Hematopoietic multipotent progenitor cell treated with erythropoietin and hydrocortisone succinate and interleukin-3 and kit ligand, for 15 days (in vitro differentiated cells): Measurements from ENCODE around the gene SLC2A13.
"Not testable (repeated sequence)": the region's sequence is repeated elsewhere in the genome, so short reads cannot be mapped to it uniquely, and the experiment has no call there.

ENCODE experiments used
- DNase-seq: peaks from one replicate; pipeline ENCODE4 v3.0.0-alpha.2; 2015; ENCODE audit warnings: low spot score

SLC2A13 gene

DNA sequence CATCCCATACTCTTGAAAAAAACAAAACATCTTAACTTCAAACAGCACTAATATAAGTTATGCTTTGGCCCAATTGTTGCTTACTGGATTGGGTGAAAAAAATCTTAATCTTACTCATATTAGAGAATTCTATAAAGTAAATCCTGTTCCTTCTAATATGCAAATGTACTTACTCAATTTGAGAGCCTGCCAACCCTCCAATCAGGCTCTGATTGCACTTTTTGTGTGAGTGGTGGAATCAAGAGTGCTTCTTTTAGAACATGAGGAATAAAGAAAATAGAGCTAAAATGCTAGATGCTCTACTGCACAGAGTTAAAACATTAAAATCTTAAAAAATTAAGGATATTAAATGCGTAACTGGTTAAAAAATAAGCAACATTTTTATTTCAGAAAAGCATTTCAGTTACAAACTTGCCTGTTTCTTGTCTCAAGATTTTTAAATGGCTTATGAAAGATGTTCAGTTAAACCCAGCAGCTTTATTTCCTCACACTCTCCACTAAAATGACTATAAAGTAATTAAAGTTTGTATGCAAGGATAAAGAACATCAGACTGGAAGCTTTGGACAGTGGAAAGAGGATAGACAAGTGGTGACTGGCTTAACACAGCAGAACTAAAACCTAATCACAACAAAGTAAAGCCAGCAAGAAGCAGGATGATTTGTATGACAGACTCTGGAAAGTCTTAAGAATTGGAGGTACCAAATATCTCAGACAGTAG, 177.5 kb downstream of the SLC2A13 start:
- DNase-seq, result no peak

DNA sequence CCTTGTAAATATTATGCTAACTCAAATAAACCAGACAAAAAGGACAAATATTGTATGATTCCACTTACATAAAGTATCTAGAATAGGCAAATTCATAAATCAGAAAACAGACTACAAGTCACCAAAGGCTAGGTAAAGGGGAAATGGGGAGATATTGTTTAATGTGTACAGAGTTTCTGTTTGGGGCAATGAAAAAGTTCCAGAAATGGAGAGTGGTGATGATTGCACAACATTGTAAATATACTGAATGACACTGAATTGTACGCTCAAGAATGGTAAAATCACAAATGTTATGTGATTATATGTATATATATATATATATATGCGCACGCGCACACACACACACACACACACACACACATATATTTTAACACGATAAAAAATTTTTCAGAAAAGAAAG, 182.5 kb downstream of the SLC2A13 start:
- no peak for DNase-seq

DNA sequence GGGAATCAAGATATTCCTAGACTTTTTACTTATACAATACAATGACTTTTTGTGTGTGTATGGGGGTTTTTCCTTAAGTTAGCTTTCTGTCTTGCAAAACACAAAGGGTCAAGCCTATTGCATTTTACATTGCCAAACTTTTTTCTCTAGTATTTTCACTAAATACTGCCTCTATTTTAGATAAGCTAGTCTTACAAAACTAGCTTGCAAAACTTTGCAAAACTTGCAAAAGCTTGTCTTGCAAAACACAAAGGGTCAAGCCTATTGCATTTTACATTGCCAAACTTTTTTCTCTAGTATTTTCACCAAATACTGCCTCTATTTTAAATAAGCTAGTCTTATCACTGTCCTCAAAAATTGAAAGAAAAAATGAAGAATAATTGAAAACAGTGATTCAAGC, 183.3 kb downstream of the SLC2A13 start:
- DNase-seq, result not testable (repeated sequence)

DNA sequence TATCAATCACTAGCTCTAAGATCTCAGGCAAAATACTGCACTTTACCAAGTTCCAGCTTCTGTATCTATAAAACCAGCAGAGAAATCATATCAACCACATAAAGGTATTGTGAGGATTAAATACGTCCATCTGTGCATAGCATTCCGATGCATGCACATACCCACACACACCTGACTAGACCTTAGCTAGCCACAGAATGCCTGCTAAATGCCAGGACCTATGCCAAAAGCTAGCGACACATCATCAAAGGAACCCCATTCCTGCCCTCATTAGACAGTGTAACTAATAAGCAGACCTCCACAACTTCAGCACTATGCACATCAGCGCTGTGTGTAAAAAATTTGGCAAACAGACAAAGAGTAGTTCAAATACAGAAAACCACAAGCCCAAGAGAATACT, 185.2 kb downstream of the SLC2A13 start:
- DNase-seq, result no peak

DNA sequence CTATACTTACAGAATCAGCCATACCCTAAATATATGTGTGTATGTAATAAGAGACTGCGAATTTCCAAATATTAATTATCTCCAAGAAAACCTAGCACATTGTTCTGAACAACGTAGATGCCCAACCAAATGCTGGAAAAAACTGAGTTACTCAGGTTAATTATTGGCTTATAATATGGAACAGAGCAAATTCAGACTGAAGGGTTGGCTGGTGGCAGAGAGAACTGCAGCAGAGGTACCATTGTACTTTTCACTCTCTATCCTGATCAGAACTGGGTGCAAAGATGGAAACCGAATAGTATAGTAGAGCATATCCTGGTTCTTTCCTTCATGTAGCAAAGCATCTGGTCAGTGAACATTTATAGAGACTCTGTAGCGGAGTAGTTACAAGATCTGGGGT, 185.7 kb downstream of the SLC2A13 start:
- no peak for DNase-seq

DNA sequence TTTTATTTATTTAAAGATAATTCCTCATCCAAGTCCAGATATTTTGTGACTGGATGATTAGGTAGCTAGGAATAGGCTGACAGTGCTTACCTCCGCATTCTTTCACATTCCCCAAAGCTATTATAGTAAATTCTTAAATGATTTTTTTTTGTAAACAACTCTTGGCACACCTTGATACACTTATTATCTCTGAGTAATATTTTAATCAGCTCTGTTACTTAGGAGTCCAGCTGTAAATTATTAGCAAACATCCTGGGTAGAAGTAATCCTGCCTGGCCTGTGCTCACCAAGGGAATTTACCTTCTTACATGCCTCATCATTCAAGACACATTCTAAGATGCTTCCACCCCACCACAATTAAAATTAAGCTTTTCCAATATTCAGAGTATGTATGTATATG, 186.1 kb downstream of the SLC2A13 start:
- DNase-seq, result no peak

DNA sequence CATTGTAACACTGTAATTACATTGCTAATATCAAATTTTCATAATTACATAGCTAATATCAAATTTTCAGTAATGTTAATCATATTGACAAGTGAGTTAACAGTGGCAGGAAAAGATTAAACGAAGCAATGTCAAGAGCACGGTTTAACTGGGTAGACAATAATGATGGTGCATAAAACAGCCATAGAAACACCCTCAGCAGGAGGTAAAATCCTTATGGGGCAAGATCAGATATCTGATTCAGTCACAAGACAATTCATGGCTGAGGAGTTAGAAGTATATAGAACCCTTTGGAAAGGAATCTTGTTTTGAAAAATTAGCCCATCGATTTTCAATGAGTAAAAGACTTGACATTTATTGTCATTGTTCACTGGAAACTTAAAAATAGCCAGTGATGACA, 190.6 kb downstream of the SLC2A13 start:
- DNase-seq, result no peak

DNA sequence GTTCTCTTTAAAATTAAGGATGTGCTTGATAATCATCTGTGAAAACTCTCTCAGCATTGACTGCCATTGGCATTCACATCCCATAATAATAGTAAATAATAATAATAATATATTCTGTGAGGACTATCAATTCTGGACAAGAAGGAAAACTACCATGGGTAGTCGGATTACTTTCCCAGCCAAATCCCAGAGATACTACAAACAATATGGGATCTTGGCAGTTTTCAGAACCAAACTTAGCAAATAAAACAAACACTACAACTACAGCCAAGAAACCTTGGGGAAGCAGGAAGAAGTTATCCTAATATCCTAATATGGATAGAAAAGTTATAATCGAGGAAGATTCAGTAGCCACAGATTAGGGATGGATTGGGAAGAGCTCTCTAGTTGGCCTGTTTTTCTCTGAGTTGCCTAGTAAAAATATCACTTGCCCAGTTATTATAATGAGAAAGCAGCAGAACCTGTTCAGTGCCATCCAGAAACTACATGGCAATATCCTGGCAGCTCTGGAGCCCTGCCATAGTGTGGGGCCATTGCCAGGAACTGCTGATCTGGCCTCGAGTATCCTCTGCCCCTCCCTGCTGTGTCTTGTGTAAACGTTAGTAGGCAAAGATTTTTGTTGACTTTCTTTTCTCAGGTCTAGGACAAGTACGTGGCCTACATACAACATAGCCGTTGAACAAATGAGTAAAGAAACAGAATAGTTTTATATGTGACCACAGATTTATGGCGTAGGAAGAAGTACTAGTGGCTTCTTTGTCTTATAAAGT, 193.5 kb downstream of the SLC2A13 start:
- DNase-seq, result no peak

DNA sequence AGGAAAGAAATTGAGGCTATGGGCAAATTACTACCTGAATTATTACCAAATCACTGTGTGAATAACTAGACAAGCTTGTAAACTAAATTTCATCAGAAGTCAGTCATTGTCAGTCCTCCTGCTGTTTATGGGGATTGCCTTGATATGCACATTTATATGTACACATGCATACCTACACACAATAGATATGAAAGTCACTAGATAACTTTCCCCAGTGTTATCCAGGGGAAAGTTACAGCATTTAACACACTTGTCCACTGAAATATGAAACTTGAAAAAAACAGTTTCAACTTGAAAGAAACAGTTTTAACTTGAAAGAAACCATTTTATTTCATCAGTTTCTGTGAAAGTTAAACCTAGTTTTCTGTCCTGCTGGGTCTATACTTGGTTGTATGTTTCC, 199.6 kb downstream of the SLC2A13 start:
- DNase-seq, result no peak

DNA sequence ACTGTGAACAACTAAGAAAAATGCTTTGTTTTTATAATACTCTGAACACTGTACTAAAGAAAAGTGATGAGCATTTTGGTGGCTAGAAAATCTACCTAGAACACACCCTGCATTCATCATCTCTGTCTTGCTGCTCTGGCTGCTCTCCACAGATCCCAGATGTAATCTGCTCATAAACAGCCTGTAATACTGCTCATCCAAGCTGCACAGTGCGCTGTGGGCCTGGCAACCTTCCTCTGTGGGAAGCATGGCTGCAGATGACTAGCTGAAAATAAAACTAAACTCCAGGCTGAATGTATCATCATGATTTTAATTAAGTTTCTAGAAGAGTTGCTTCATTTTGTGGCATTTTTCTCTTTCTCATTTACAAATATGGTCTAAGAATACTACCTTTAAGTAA, 200.7 kb downstream of the SLC2A13 start:
- DNase-seq, result no peak

DNA sequence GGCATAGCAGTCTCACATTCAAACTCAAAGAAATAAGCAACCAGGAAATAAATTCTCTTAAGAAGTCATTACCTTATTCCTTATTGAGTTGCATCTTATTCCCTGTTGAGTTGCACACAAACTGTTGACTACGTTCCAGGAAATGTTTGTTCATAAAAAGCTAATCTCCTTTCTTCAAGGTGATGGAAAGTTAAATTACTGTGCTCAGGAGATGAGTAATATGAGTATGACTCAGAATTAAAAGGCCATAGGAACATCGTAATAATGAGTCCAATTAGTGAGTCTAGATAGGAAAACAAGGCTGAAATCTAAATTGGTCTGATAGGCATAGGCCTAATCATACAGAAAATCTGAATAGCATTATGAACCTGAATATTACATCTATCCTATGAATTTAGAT, 203.1 kb downstream of the SLC2A13 start:
- DNase-seq, result no peak

DNA sequence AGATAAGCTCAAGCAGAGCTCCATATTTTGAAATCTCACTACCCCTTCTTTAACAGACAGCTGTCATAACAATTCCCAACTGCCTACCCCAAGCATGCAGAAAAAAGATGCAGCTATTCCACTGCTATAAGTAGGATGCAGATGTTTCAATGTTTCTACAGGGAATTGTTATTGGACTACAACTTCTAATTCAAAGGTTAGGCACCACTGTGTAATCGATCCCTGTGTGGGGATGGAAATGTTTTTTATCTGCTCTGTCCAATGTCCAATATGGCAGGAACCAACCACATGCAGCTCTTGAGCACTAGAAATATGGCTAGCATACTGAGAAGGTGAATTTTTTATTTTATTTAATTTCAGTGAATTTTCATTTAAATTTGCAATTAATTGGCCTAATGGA, 208.6 kb downstream of the SLC2A13 start:
- DNase-seq, result no peak

DNA sequence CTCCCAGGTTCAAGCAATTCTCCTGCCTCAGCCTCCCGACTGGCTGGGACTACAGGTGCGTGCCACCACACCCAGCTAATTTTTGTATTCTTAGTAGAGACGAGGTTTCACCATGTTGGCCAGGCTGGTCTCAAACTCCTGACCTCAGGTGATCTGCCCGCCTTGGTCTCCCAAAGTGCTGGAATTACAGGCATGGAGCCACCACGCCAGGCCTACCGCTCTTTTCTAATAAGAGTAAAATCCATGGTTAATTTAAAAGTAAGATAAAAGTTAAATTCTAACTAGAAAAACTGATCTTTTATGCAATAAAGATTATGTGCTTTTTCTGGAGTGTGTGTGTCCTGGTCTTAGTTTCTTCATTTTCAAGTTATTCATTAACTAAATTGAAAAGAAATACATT, 212.5 kb downstream of the SLC2A13 start:
- DNase-seq, result not testable (repeated sequence)

DNA sequence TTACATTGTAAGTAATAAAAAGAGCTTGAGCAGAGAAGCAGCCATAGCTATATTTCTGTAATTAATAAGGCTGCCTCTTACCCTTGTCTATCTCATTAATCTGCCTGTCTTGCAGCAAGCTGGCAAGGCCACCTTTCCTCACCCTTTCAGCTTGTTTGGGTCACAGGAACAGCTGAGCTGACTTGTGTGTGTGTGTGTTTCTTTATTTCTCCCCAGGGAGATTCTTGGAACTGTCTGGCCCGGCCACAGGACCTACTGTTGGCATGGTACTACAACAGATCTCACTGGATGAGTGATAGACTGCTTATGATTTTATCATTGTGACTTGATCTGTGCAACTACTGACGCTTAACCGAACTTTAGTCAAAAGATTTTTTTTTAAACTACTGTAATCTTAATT, 213.7 kb downstream of the SLC2A13 start:
- no peak for DNase-seq

DNA sequence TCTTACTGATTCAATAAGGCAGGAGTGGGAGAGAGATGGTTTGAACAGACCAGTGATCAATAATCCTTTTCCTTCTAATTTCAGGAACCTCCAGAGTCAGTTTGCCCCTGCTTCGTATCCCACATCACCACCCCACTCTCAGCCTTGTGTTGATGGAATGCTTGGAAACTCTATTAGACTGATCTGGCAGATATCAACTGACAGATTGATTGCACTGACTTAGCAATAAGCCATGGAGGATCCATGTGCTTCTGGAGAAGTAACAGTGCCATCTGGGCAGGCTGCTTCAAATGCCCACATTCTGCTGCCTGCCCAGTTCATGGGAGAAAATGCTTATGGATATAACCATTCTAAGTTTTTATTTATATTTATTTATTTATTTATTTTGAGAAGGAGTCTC, 218.0 kb downstream of the SLC2A13 start:
- DNase-seq, result no peak

DNA sequence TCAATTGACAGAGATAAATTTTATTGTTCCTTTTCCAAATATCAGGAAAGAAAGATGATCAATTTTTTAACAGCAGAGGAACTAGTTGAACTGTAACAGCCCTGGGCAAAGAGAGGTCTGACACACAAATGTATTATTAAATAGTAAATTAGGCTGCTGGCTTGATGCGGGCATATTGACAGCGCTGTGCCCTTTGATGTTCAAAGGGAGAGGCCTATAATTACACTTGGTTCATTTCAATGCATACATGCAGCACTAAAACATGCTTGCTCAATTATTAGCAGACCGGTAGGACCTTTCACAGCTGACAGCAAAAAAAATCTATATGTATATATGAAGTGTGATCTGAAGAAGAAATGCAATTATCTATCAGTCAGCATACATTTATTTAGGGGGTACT, 219.8 kb downstream of the SLC2A13 start:
- DNase-seq, result no peak

DNA sequence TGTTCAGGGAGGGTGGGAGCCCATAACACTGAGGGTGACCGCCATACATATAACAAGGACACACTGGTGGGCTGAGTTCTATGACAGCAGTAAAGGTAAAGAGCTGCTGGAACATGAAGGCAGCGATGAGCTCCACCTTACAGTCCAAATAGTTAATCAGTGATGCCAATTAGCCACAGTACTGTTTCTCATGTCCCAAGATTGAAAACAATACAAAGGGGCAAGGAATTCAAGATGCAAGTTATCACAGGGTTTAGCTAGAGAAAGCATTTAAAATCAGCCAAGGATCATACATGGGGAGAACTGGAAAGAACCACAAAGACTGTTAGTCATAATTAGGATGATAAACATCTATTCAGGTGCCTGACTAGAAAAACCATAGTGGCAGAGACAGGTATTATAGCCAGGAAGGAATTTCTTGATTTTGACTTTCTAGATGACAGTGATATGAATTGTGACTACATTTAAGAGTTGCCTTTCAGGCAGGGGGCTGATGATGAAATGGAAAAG, 221.2 kb downstream of the SLC2A13 start:
- no peak for DNase-seq

DNA sequence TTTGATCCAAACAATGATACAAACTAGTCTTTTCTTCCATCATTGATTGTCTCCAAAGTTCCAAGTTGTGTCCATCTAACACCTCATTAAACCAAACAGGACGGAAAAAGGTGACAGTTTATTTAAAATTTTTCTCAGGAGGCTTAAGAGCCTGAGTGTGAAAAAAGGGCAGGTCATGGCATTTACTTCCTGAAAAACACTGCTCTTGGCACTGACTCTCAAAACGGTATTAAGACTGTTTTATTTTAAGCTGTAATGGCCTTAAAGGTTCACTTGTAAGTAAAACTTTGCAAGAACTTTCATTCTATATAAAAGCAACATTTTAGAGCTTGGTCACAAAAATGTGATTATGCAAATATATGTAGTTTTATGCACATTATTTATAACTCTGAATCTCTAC, 222.5 kb downstream of the SLC2A13 start:
- DNase-seq, result no peak

DNA sequence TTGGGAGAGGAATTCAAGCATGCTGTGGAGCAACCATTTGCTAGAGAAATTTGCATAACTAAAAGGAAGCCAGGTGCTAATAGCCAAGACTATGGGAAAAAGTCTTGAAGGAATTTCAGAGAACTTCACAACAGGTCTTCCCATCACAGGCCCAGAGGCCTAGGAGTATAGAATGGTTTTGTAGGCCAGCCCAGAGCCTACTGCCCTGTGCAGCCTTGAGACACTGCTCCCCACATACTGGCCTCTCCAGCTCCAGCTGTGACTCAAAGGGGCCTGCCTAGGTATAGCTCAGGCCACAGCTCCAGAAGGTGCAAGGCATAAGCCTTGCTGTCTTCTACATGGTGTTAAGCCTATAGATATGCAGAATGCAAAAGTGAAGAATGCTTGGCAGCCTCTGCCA, 227.1 kb downstream of the SLC2A13 start:
- DNase-seq, result no peak

DNA sequence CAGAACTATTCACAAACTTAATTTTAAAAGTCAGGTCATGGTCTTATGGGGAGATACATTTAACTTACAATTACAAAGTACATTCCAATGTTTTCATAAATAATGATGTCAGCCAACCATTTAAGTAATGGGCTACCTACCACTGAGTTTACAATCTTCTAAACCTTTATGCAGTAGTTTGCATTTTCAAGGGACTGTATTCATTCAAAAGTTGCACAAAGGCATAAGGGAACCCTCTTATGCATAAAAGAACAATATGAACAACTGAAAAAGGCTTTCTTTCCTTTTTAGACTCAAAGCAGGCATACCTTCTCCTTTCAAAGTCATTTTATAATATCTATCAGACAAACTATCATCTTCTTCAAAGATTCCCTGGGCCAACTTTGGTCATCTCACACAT, 230.2 kb downstream of the SLC2A13 start:
- no peak for DNase-seq

DNA sequence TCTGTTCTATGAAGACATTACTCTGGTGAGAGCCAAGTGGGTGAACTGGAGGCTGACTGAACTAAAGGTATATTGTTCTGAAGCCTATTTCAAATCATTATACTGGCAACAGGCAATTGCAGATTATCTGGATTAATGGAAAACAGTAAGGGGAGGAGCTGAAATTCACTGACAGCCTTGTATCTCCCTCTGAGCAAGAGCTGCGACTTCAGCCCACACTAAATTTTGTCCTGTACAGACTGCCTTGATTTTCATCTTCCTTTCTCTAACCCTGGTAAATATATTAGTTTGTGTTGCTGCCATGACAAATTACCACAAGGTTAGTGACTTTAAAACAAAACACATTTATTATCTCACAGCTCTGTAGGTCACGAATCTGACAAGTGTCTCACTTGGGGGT, 231.1 kb downstream of the SLC2A13 start:
- DNase-seq, result no peak

DNA sequence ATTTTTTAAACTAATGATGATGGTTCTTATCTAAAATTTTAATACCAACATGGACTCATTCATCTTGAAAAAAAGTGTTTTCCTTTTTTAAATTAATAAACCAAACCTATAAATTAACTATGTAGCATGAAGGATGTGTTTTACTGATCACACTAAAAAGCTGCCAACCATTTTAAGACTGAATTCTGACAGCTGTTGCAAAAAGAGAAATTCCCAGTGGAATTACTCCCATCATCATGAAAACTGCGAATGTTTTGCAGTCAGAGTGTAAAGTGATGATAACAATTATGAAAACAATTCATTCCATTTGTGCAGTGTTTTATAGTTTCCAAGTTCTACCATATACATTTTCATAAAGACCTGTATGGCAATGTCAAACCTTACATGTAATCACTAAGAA, 232.8 kb downstream of the SLC2A13 start:
- DNase-seq, result no peak

DNA sequence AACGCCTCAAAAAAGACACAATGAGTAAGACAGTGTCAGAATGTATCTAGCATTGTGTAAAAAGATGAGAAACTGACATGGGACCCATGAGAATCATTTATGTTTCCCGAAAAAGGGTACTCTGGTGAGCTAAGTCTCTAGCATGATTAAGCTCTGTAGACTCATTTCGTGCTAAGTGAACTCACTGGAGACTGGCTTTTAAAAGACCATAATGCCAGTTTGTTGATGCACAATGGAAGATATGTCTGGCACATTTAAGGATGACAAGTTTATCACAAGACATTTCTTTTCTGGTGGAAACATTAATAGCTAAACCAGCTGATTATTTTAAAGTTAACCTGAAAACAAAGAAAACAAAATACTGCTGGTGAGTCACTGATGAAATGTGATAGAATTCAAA, 233.5 kb downstream of the SLC2A13 start:
- no peak for DNase-seq

DNA sequence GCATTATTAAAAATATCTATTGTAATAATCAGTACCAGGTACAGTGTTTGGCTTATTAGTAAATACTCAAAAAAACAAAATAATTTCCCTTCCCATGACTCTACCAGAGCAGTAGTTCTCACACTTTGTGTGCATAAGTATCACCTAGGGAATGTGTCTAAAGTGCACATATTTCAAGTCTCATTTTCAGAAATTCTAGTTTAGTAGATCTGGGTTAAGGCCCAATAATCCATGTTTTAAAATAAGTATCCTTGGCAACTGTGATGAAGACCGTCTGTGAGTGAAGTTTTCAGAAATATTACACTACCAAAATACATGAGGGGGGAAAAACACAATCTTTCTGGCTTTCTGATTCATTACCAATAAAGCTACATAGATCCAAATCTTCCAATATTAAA, 237.6 kb downstream of the SLC2A13 start:
- no peak for DNase-seq
